Uterus (tissue), 4 donors: ENCODE data around the gene EMX2. TPM values are rescaled to one million over a fixed set of nuclear protein-coding genes. Genes with fewer than 3 reads are reported as not detected.

Experiments
- DNase-seq, 2 donors: peaks; one replicate each; pipeline ENCODE4 v3.0.0-alpha.2; 2019 to 2020
- H3K27ac ChIP-seq, 2 donors: fragments of 200-600 bp; sonication (generic); 1 replicate in 1 of 2; 2 replicates in 1 of 2; pipeline ENCODE4 v1.5.1; 2016 to 2018
- H3K27me3 ChIP-seq, 2 donors: fragments of 200-600 bp; sonication (generic); one replicate each; pipeline ENCODE4 v1.5.1; 2018 to 2019; ENCODE audit warnings: control low read depth in 1 of 2
- H3K36me3 ChIP-seq, 2 donors: fragments of 200-600 bp; sonication (generic); one replicate each; pipeline ENCODE4 v1.5.1; 2019; ENCODE audit warnings: control low read depth in 1 of 2
- H3K4me1 ChIP-seq, 2 donors: fragments of 200-600 bp; sonication (generic); one replicate each; pipeline ENCODE4 v1.5.1; 2018 to 2019; ENCODE audit warnings: control low read depth in 1 of 2
- H3K4me3 ChIP-seq, 2 donors: fragments of 200-600 bp; sonication (generic); 1 replicate in 1 of 2; 2 replicates in 1 of 2; pipeline ENCODE4 v1.5.1; 2018 to 2019; ENCODE audit warnings: mild to moderate bottlenecking in 1 of 2
- H3K9me3 ChIP-seq, 2 donors: fragments of 200-600 bp; sonication (generic); one replicate each; pipeline ENCODE4 v1.5.1; 2019; ENCODE audit warnings: control low read depth in 1 of 2
- CTCF ChIP-seq, 4 experiments: fragments of 200-600 bp in 2 of 4; fragments of 450-650 bp in 2 of 4; sonication (generic) in 2 of 4; IDR thresholded peaks; one replicate each; pipeline ENCODE4 v1.5.1; 2016 to 2019; ENCODE audit warnings: antibody characterized with exemption in 4 of 4, mild to moderate bottlenecking in 2 of 4, moderate library complexity in 1 of 4
- POLR2A ChIP-seq, 2 donors: fragments of 450-650 bp; IDR thresholded peaks; one replicate each; pipeline ENCODE4 v1.6.1; 2016; ENCODE audit warnings: antibody characterized with exemption in 2 of 2, mild to moderate bottlenecking in 1 of 2, moderate library complexity in 1 of 2
- intact Hi-C: fragments of 100-400 bp; cut with DNase I; formaldehyde crosslinking; loops from one replicate; pipeline ENCODE4 v1.15.1; 2023; ENCODE audit warnings: low total_unique reads
- total RNA-seq, 4 donors: library from RNA; depleted of rRNA in 3 of 4; stranded (reverse); fragments of >200 nt in 3 of 4; gene quantifications; one replicate each; pipeline versions ENCODE4 v1.1.0 to v1.2.4, GENCODE V29; 2014 to 2023
- donor health status: DM: yes; HTN: yes; CAD: no.

The EMX2 gene
- total RNA-seq, 4 donors from 2014 or later, result 6.7 to 154 (median 17.1) TPM

DNA sequence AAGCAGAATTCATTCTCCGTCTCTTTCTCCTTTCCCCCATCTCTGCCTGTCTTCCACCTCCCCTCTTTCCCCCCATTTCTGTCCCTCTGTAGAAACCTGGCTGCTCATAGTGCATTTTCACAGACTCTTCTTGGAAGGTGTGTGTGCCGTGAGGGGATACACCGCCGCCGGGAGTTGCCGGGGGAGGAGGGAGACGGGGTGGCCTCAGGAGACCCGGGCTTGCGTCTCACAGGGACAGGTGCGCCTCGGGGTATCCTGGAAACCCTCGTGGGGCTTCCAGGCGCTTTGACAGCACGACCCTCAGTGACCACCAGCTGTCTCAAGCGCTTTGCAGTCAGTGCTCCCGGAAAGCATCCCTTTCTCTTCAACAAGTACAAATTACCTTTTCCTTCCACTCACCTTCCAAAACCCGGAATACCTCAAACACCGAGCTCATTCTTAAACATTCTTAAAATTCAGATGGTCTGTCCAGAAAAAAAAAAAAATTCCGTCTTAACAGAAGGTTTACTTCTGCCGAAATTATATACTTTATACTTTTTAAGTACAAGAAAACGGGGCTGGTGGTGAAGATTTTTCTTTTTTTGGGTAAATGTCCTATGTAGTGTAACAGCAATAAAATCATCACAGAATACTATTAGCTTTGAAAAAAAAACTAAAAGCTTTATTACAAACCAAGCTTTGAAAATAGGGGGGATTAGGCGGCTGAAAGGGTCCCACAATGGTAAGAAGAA lies 8.2 kb downstream of the EMX2 start:
- H3K27ac ChIP-seq, result peak overlapping the region; percentile 98
- peak in 1 of 2 donors; percentile 46 for DNase-seq
- H3K27me3 ChIP-seq, result no peaks in the 10 kb centered on the region
- H3K4me1 ChIP-seq, result peaks cover 0 to 8% of the 10 kb centered on the region in 2 donors
- no peak for TF ChIP-seq CTCF (IDR thresholded peaks at IDR 0.05)
- no peak for TF ChIP-seq POLR2A (IDR thresholded peaks at IDR 0.05)
- no peaks in the 10 kb centered on the region for H3K9me3 ChIP-seq
- H3K36me3 ChIP-seq, result no peaks in the 10 kb centered on the region
- intact Hi-C loops, result no loop called here
- H3K4me3 ChIP-seq, result peak overlapping the region; percentile 37 to 40

DNA sequence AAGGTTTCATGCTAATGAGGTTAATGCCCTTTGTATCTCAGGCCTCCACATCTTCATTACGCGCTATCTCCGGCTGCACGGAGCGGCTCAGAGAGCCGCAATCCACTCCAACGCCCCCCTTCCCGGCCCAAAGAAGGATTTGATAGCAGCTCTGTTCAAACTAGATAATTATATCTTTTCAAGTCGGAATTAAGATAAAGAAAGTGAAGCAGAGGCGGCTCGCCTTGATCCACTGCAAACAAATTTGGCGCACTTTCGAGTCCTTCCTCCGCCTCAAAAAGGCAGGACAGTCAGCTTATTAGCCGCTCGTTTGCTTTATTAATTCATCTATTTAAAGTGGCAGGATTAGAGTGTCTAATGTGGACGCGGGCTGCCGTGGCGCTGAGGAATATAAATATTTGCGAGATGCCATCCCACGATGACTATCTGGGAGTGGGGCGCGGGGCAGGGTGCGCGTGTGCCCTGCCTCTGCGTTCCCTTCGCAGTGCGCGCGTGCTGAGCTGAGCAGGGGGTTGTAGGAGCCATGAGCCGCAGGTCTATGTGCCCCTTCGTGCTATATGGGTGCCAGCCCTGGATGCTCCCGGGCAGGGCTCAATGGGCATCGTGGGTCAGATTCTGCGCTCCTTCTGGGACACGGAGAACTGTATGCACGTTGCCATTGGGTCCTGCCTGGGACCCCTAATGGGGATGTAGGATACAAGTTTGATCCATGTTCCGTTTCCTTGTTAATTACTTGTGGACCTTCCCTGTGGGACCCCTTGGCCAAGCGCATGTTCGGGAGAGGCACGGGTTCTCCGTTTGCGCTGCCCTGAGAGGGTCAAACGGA lies 9.0 kb downstream of the EMX2 start:
- Histone ChIP-seq H3K27ac (peak overlapping the region; percentile 98), H3K9me3 (no peaks in the 10 kb centered on the region), H3K36me3 (no peaks in the 10 kb centered on the region), H3K4me3 (peak overlapping the region; percentile 37 to 40), H3K4me1 (peaks cover 0 to 8% of the 10 kb centered on the region in 2 donors), H3K27me3 (no peaks in the 10 kb centered on the region)
- TF ChIP-seq POLR2A (IDR thresholded peaks at IDR 0.05) (no peak), CTCF (IDR thresholded peaks at IDR 0.05) (no peak)
- intact Hi-C loops, result no loop called here
- DNase-seq, result peak in 1 of 2 donors; percentile 45

DNA sequence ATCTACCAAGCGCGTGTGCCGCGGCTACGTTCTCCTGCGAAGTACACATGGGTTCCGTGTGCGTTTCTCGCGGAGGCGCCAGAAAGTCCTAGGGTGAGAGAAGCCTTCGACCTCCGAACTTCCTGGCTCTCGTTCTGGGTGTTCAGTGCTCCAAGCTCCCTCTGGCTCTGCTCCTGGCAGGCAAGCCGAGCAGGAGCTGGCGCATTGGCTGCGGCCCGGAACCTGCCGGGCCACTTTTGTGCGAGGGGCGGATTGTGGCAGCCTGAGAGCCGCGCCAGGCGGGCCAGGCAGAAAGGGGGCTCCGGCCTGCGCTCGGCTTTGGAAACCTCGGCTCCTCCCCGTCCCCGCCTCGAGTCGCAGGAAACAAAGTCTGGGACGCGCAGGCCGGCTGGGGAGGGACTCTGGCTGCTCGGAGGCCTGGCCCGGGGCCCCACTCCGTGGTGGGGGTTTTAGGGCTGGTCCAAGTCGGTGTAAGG lies 9.6 kb downstream of the EMX2 start:
- TF ChIP-seq POLR2A (IDR thresholded peaks at IDR 0.05), result peak in 1 of 2 donors; percentile 64
- no peak for TF ChIP-seq CTCF (IDR thresholded peaks at IDR 0.05)
- H3K9me3 ChIP-seq, result no peaks in the 10 kb centered on the region
- peak overlapping the region; percentile 98 for H3K27ac ChIP-seq
- DNase-seq, result peak; percentile 73 to 75
- intact Hi-C loops, result no loop called here
- no peaks in the 10 kb centered on the region for H3K36me3 ChIP-seq
- H3K4me1 ChIP-seq, result peaks cover 0 to 8% of the 10 kb centered on the region in 2 donors
- no peaks in the 10 kb centered on the region for H3K27me3 ChIP-seq
- H3K4me3 ChIP-seq, result peak overlapping the region; percentile 37 to 40

DNA sequence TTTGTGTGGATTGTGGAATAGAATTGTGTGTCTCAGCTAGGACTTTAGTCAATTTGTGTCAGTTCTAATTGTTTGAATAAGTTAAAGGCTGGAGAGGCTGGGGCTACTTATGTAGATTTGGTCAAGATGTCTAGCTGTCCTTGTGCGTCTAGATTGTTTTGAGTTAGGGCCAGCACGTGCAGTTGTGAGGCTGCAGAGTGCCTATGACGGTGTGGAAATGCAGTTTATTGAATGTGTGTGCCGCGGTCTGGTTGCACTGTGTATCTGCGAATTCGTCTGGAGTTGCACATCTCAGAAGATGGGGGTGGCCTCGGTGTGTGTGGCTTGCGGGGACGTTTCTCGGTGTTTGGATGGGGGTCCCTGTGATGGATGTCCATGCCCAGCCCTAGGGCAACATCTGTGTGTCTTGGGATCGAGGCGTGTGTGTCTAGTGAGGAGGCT lies 10.2 kb downstream of the EMX2 start:
- no peak for TF ChIP-seq POLR2A (IDR thresholded peaks at IDR 0.05)
- no peak for TF ChIP-seq CTCF (IDR thresholded peaks at IDR 0.05)
- Histone ChIP-seq H3K4me1 (peaks cover 0 to 8% of the 10 kb centered on the region in 2 donors), H3K9me3 (no peaks in the 10 kb centered on the region), H3K36me3 (no peaks in the 10 kb centered on the region), H3K4me3 (peak overlapping the region; percentile 37 to 40), H3K27ac (peak overlapping the region; percentile 98), H3K27me3 (no peaks in the 10 kb centered on the region)
- intact Hi-C loops, result no loop called here
- DNase-seq, result peak in 1 of 2 donors; percentile 59
